ENCODE results near the gene MEIS2. TPM values are rescaled to one million over a fixed set of nuclear protein-coding genes. Genes with fewer than 3 reads are reported as not detected.

MEIS2 gene
- total RNA-seq, 2 donors from 2014 or later = 24.3 to 29.8 TPM

DNA sequence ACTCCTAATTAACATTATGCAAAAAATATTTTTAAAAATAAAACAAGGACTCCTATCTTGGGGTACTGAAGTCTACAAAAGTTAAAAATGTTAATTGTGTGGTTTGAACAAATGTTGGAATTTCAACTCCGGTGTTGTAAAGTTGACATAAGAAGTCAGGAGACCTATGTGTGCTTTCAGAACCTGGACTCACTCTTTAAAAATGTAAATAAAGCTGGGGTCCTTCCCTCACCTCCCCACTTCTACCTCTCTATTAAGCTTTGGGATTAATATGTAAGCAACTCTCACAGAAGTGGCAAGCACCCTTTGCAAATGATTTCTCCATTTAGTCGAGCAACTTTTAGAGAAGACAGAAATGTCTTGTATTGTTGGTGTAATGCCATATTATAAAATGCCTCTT lies 11.9 kb downstream of the MEIS2 start:
- Histone ChIP-seq H3K9me3 (no peaks in the 10 kb centered on the region), H3K36me3 (no peaks in the 10 kb centered on the region), H3K27ac (no peak overlapping the region), H3K4me3 (no peak overlapping the region), H3K4me1 (peaks cover 0 to 53% of the 10 kb centered on the region in 2 donors), H3K27me3 (no peaks in the 10 kb centered on the region)
- TF ChIP-seq, protein P1, sequence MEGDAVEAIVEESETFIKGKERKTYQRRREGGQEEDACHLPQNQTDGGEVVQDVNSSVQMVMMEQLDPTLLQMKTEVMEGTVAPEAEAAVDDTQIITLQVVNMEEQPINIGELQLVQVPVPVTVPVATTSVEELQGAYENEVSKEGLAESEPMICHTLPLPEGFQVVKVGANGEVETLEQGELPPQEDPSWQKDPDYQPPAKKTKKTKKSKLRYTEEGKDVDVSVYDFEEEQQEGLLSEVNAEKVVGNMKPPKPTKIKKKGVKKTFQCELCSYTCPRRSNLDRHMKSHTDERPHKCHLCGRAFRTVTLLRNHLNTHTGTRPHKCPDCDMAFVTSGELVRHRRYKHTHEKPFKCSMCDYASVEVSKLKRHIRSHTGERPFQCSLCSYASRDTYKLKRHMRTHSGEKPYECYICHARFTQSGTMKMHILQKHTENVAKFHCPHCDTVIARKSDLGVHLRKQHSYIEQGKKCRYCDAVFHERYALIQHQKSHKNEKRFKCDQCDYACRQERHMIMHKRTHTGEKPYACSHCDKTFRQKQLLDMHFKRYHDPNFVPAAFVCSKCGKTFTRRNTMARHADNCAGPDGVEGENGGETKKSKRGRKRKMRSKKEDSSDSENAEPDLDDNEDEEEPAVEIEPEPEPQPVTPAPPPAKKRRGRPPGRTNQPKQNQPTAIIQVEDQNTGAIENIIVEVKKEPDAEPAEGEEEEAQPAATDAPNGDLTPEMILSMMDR (IDR thresholded peaks at IDR 0.05) = no peak
- DNase-seq (ENCODE audit: low spot score) = no peak

DNA sequence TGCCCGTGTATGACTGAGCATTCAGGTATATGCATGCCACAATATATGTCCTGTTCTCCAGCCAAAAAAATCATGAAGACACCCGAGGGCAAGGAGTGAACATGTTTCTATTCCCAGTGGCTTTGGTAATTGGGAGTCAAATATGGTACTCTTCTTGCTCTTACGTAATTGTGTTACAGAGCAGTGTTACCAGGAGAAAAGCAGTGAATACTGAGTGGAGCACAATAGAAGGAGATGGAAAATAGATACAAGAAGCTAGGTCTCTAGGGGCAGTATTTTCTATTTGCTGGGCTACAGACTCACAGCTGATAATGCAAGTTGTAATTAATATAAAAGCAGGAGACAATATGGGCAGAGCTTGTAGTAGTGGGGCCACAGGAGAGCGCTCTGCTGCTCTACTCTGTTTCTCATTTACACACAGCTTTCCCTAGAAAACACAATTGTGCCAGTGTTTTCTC lies 13.2 kb downstream of the MEIS2 start:
- Histone ChIP-seq H3K4me1 (peaks cover 0 to 53% of the 10 kb centered on the region in 2 donors), H3K4me3 (no peak overlapping the region), H3K27ac (no peak overlapping the region), H3K36me3 (no peaks in the 10 kb centered on the region), H3K9me3 (no peaks in the 10 kb centered on the region), H3K27me3 (no peaks in the 10 kb centered on the region)
- TF ChIP-seq, protein P1 (IDR thresholded peaks at IDR 0.05) = no peak
- DNase-seq (ENCODE audit: low spot score) = no peak

DNA sequence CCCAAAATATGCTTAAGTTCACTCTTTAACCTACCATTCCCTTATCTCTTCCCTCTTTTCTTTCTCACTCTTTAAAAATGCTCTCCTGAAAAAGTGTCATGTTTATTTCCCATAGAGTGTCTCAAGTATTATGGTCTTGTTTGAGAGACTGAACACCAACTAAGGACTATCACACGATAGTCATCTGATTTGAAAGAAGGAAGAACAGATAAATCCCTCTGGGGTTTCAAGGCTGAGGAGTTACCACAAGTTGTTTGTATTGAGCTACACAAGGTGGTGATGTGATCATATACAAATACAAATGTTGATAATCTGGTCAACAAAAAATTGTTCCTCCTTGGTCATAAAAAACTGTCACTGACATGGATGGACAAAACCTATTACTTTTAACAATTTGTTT lies 13.8 kb downstream of the MEIS2 start:
- Histone ChIP-seq H3K27ac (peak overlapping the region; percentile 21 to 28), H3K9me3 (no peaks in the 10 kb centered on the region), H3K4me1 (peaks cover 0 to 59% of the 10 kb centered on the region in 2 donors), H3K4me3 (no peak overlapping the region), H3K27me3 (no peaks in the 10 kb centered on the region), H3K36me3 (no peaks in the 10 kb centered on the region)
- TF ChIP-seq, protein P1 (IDR thresholded peaks at IDR 0.05) = no peak
- DNase-seq (ENCODE audit: low spot score) = no peak

DNA sequence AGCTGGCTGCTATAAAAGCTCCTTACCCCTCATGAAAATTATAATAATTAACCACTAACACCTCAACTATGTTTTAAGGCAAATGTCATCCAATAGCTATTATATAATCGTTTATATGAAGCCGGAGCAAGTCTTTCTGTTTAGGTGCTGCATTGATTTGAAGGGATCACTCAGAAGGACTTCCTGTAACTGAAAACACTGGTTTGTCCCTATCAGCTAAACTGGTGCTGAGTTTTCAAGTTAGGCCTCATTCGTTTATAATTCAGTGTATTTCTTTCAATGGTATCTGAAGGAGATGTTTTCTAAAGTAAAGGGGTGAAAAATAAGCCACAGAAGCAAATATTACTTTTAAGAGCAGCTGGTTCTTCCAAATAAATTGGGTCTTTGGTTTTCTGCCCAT lies 14.2 kb downstream of the MEIS2 start:
- no peaks in the 10 kb centered on the region for H3K36me3 ChIP-seq
- H3K27me3 ChIP-seq = no peaks in the 10 kb centered on the region
- TF ChIP-seq, protein P1 (IDR thresholded peaks at IDR 0.05) = no peak
- no peak for DNase-seq (ENCODE audit: low spot score)
- H3K4me3 ChIP-seq = no peak overlapping the region
- no peaks in the 10 kb centered on the region for H3K9me3 ChIP-seq
- peak overlapping the region; percentile 21 to 28 for H3K27ac ChIP-seq
- H3K4me1 ChIP-seq = peaks cover 0 to 59% of the 10 kb centered on the region in 2 donors

GRCh38 chr15:37084602-37085001 lies 15.7 kb downstream of the MEIS2 start:
- Histone ChIP-seq H3K36me3 (no peaks in the 10 kb centered on the region), H3K4me1 (peaks cover 0 to 63% of the 10 kb centered on the region in 2 donors), H3K9me3 (no peaks in the 10 kb centered on the region), H3K27me3 (no peaks in the 10 kb centered on the region), H3K27ac (no peak overlapping the region), H3K4me3 (no peak overlapping the region)
- DNase-seq (ENCODE audit: low spot score) = no peak
- TF ChIP-seq, protein P1 (IDR thresholded peaks at IDR 0.05) = no peak

DNA sequence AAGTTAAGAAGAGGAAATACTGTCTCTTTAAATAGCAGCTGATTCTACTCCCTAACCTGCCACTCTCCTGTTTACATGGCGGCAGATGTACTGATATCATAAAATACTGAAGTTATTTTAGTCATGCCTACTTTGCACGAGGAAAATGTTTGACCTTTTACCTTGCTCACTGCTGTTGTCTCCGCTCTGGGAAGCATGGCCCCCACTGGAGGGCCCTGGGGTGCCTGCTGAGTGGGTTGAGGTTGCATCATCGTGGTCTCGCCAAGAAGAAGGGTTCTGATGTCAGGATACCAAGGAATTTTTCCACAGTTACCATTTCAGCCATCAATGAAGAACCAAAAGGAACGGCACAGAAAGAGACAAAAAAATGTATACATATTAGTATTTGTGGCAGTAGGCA lies 16.7 kb downstream of the MEIS2 start:
- H3K36me3 ChIP-seq = no peaks in the 10 kb centered on the region
- peaks cover 0 to 67% of the 10 kb centered on the region in 2 donors for H3K4me1 ChIP-seq
- peak overlapping the region; percentile 5 to 53 for H3K27ac ChIP-seq

More for the DNA sequence above, 16.7 kb downstream of the MEIS2 start:
- H3K4me3 ChIP-seq = no peak overlapping the region
- TF ChIP-seq, protein P1 (IDR thresholded peaks at IDR 0.05) = no peak
- no peaks in the 10 kb centered on the region for H3K27me3 ChIP-seq
- H3K9me3 ChIP-seq = no peaks in the 10 kb centered on the region
- DNase-seq (ENCODE audit: low spot score) = no peak
